Measurements from ENCODE around the gene CCDC157. TPM values are rescaled to one million over a fixed set of nuclear protein-coding genes. Genes with fewer than 3 reads are reported as not detected.

Gene CCDC157
- total RNA-seq, 2 donors from 2014 or later: 1.6 to 2.3 TPM

GRCh38 chr22:30375312-30375849 lies 18.6 kb downstream of the CCDC157 start:
- intact Hi-C loops (cut with DNase I, micrococcal nuclease): no loop called here
- ATAC-seq (no peak), DNase-seq (no peak)

- DNase-seq: no peak
- no peak for ATAC-seq
- intact Hi-C loops (cut with DNase I, micrococcal nuclease): no loop called here
Observed at GRCh38 chr22:30380011-30380410, 23.2 kb downstream of the CCDC157 start.

- ATAC-seq: no peak
- intact Hi-C loops (cut with DNase I, micrococcal nuclease): no loop called here
- no peak for DNase-seq
Observed at GRCh38 chr22:30381264-30381663, 24.5 kb downstream of the CCDC157 start.

- no peak for DNase-seq
- ATAC-seq: no peak
- intact Hi-C loops (cut with DNase I, micrococcal nuclease): no loop called here
Observed at GRCh38 chr22:30382340-30382739, 25.5 kb downstream of the CCDC157 start.

GRCh38 chr22:30383061-30383460 lies 26.3 kb downstream of the CCDC157 start:
- DNase-seq (no peak), ATAC-seq (no peak)
- intact Hi-C loops (cut with DNase I, micrococcal nuclease): no loop called here

GRCh38 chr22:30385942-30386341 lies 29.1 kb downstream of the CCDC157 start:
- intact Hi-C loops (cut with DNase I, micrococcal nuclease): loop anchor here (5.0 kb wide), 1 partner anchor 124 kb away; no protein-coding TSS in a partner anchor
- DNase-seq (no peak), ATAC-seq (no peak)

- DNase-seq (peak in 1 of 2 donors; percentile 42), ATAC-seq (peak; percentile 1)
- intact Hi-C loops (cut with DNase I, micrococcal nuclease): loop anchor here (5.0 kb wide), 1 partner anchor 124 kb away; no protein-coding TSS in a partner anchor
Observed at GRCh38 chr22:30386608-30386959, 29.8 kb downstream of the CCDC157 start.

- ATAC-seq (peak; percentile 89), DNase-seq (peak; percentile 65 to 82)
- intact Hi-C loops (cut with DNase I, micrococcal nuclease): loop anchor here (5.0 kb wide), 1 partner anchor 125 kb away; no protein-coding TSS in a partner anchor
Observed at GRCh38 chr22:30386960-30387827, 30.4 kb downstream of the CCDC157 start, which contains the start of gene RNF215. Gene RNF215 (minus strand): TSS chr22:30387411. CDS start chr22:30387313, 98 bp downstream.

GRCh38 chr22:30390974-30391691 lies 34.3 kb downstream of the CCDC157 start:
- peak; percentile 52 to 87 for DNase-seq
- peak; percentile 66 for ATAC-seq
- intact Hi-C loops (cut with DNase I, micrococcal nuclease): loop anchor here in 1 of 2 donors (10.0 kb wide), 1 partner anchor 94 kb away; no protein-coding TSS in a partner anchor

- DNase-seq (no peak), ATAC-seq (no peak)
- intact Hi-C loops (cut with DNase I, micrococcal nuclease): loop anchor here in 1 of 2 donors (10.0 kb wide), 1 partner anchor 92 kb away; no protein-coding TSS in a partner anchor
Observed at GRCh38 chr22:30392661-30393321, 36.0 kb downstream of the CCDC157 start.

- ATAC-seq (no peak), DNase-seq (no peak)
- intact Hi-C loops (cut with DNase I, micrococcal nuclease): loop anchor here in 1 of 2 donors (10.0 kb wide), 1 partner anchor 92 kb away; no protein-coding TSS in a partner anchor
Observed at GRCh38 chr22:30393322-30393680, 36.5 kb downstream of the CCDC157 start.

GRCh38 chr22:30393885-30394284 lies 37.1 kb downstream of the CCDC157 start:
- DNase-seq (no peak), ATAC-seq (no peak)
- intact Hi-C loops (cut with DNase I, micrococcal nuclease): loop anchor here in 1 of 2 donors (10.0 kb wide), 1 partner anchor 91 kb away; no protein-coding TSS in a partner anchor

GRCh38 chr22:30396871-30397655 lies 40.3 kb downstream of the CCDC157 start, which contains the start of gene SEC14L2:
Gene SEC14L2 (plus strand): TSS chr22:30397018. CDS start chr22:30397117, 99 bp downstream.
- intact Hi-C loops (cut with DNase I, micrococcal nuclease): loop anchor here in 1 of 2 donors (10.0 kb wide), 1 partner anchor 88 kb away; no protein-coding TSS in a partner anchor
- peak; percentile 65 to 79 for DNase-seq

GRCh38 chr22:30397656-30398635 lies 41.1 kb downstream of the CCDC157 start:
- no peak for DNase-seq
- peak; percentile 14 for ATAC-seq
- intact Hi-C loops (cut with DNase I, micrococcal nuclease): loop anchor here in 1 of 2 donors (10.0 kb wide), 1 partner anchor 87 kb away; no protein-coding TSS in a partner anchor

More at GRCh38 chr22:30396871-30397655, 40.3 kb downstream of the CCDC157 start, which contains the start of gene SEC14L2:
- peak; percentile 90 for ATAC-seq

- intact Hi-C loops (cut with DNase I, micrococcal nuclease): loop anchor here in 1 of 2 donors (10.0 kb wide), 1 partner anchor 86 kb away; no protein-coding TSS in a partner anchor
- ATAC-seq (peak; percentile 3), DNase-seq (no peak)
Observed at GRCh38 chr22:30398685-30399680, 42.2 kb downstream of the CCDC157 start.

Data from left colon (tissue), 2 donors.